HL-60 (cell line): Measurements from ENCODE around the gene PAPOLB.

Experiments
- DNase-seq, 2 experiments: peaks; one replicate each; pipeline ENCODE4 v3.0.0-alpha.2; 2010 to 2020; ENCODE audit warnings: low read depth in 1 of 2, low spot score in 1 of 2
- H3K27ac ChIP-seq: fragments of 250-450 bp; sonication (Bioruptor Pico); replicated peaks from 2 replicates; pipeline ENCODE4 v1.5.1; 2020; ENCODE audit warnings: mild to moderate bottlenecking, moderate library complexity
- H3K27me3 ChIP-seq: fragments of 250-450 bp; sonication (Bioruptor Pico); 2 replicates; pipeline ENCODE4 v1.5.1; 2021; ENCODE audit warnings: mild to moderate bottlenecking, moderate library complexity; ENCODE audit not compliant: insufficient read depth, poor library complexity, severe bottlenecking
- H3K4me3 ChIP-seq: replicated peaks from 2 replicates; pipeline ENCODE4 v1.5.1; 2011; ENCODE audit warnings: mild to moderate bottlenecking, control low read depth, low read length; ENCODE audit not compliant: insufficient read depth
- GABPA ChIP-seq: IDR thresholded peaks from 2 replicates; pipeline ENCODE4 v1.6.1; 2012; ENCODE audit warnings: low read depth
- POLR2AphosphoS5 ChIP-seq: IDR thresholded peaks from 2 replicates; pipeline ENCODE4 v1.6.1; 2012; ENCODE audit warnings: low read depth
- SPI1 ChIP-seq: IDR thresholded peaks from 2 replicates; pipeline ENCODE4 v1.6.1; 2012; ENCODE audit warnings: low read depth, mild to moderate bottlenecking, borderline replicate concordance
- TF ChIP-seq, protein P1 (sequence below): IDR thresholded peaks from one replicate; pipeline ENCODE4 v1.5.1; 2011; ENCODE audit warnings: low read length, control low read depth, inconsistent platforms; ENCODE audit not compliant: insufficient read depth
- TF ChIP-seq, protein P2 (sequence below): IDR thresholded peaks from 2 replicates; pipeline ENCODE4 v1.6.1; 2012; ENCODE audit warnings: low read depth; ENCODE audit not compliant: insufficient replicate concordance

Gene PAPOLB

DNA sequence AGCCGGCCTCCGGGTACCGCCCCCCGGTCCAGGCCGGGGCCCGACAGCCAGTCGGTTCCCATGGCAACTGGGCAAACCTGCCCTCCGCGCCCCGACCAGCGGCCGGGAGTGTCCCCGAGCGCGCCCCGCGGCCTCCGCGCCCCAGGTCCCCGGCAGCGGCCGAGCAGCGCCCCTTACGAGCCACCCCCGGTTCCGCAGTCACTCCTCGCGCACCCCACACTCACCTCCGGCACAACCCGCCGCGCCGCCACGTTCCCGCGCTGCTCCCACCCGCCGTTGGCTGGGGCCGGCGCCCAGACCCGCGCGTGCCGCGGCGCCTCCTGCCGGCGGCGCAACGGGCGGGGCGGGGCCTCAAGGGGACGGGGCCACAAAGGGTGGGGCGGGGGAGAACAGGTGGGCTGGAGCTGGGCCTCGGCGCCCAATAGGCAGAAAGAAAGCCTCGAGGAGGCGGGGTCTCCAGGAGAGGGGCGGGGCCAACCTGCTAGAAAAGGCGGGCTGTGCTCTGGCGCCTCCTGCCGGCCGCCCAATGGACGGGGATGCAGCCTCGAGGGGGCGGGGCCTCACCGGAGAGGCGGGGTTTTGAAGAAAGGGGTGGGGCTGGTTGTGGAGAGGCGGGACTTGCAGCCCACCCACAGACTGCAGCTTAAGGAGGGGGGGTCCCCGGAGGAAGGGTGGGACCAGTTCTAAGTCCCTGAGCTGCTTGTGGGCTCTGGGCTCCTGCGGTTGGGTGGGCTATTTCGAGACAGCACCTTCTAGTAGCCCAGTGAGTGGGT is 21.7 kb upstream of the PAPOLB start, which contains the start of gene RADIL:
Gene RADIL (minus strand): TSS at position 345 of the 773 bp plus-strand sequence. CDS start 5,577 bp downstream, outside the sequence.
- no peak for TF ChIP-seq GABPA
- Histone ChIP-seq H3K27me3 (peaks cover 12% of the 10 kb centered on the region), H3K4me3 (peak within 1 kb of the TSS; percentile 20; the same call in 1 of the 2 replicates), H3K27ac (no peak within 1 kb of the TSS)
- DNase-seq: peak; percentile 58 to 80

DNA sequence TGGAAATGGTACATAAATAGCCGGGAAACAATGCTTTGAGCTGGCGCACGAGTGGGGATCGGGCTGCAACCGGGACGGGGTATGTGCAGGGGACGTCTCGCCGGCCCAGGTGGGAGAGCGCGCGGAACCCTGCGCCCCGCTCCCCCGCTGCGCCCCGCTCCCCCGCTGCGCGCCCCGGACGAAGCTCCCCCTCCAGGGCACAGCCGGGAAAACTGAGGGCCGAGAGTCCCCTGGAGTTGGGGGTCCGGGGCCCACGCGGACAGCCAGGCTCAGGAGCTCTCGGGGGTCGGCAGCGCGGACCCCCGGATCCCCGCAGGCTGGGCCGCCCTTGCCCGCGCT is 21.2 kb upstream of the PAPOLB start:
- H3K27me3 ChIP-seq: peaks cover 12% of the 10 kb centered on the region
- no peak overlapping the region for H3K27ac ChIP-seq
- no peak for DNase-seq
- H3K4me3 ChIP-seq: peak overlapping the region; percentile 20; the same call in 1 of the 2 replicates
- TF ChIP-seq, protein P1, sequence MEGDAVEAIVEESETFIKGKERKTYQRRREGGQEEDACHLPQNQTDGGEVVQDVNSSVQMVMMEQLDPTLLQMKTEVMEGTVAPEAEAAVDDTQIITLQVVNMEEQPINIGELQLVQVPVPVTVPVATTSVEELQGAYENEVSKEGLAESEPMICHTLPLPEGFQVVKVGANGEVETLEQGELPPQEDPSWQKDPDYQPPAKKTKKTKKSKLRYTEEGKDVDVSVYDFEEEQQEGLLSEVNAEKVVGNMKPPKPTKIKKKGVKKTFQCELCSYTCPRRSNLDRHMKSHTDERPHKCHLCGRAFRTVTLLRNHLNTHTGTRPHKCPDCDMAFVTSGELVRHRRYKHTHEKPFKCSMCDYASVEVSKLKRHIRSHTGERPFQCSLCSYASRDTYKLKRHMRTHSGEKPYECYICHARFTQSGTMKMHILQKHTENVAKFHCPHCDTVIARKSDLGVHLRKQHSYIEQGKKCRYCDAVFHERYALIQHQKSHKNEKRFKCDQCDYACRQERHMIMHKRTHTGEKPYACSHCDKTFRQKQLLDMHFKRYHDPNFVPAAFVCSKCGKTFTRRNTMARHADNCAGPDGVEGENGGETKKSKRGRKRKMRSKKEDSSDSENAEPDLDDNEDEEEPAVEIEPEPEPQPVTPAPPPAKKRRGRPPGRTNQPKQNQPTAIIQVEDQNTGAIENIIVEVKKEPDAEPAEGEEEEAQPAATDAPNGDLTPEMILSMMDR: no peak
- TF ChIP-seq POLR2AphosphoS5 (no peak), SPI1 (no peak), GABPA (no peak)
- TF ChIP-seq, protein P2, sequence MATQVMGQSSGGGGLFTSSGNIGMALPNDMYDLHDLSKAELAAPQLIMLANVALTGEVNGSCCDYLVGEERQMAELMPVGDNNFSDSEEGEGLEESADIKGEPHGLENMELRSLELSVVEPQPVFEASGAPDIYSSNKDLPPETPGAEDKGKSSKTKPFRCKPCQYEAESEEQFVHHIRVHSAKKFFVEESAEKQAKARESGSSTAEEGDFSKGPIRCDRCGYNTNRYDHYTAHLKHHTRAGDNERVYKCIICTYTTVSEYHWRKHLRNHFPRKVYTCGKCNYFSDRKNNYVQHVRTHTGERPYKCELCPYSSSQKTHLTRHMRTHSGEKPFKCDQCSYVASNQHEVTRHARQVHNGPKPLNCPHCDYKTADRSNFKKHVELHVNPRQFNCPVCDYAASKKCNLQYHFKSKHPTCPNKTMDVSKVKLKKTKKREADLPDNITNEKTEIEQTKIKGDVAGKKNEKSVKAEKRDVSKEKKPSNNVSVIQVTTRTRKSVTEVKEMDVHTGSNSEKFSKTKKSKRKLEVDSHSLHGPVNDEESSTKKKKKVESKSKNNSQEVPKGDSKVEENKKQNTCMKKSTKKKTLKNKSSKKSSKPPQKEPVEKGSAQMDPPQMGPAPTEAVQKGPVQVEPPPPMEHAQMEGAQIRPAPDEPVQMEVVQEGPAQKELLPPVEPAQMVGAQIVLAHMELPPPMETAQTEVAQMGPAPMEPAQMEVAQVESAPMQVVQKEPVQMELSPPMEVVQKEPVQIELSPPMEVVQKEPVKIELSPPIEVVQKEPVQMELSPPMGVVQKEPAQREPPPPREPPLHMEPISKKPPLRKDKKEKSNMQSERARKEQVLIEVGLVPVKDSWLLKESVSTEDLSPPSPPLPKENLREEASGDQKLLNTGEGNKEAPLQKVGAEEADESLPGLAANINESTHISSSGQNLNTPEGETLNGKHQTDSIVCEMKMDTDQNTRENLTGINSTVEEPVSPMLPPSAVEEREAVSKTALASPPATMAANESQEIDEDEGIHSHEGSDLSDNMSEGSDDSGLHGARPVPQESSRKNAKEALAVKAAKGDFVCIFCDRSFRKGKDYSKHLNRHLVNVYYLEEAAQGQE: no peak

DNA sequence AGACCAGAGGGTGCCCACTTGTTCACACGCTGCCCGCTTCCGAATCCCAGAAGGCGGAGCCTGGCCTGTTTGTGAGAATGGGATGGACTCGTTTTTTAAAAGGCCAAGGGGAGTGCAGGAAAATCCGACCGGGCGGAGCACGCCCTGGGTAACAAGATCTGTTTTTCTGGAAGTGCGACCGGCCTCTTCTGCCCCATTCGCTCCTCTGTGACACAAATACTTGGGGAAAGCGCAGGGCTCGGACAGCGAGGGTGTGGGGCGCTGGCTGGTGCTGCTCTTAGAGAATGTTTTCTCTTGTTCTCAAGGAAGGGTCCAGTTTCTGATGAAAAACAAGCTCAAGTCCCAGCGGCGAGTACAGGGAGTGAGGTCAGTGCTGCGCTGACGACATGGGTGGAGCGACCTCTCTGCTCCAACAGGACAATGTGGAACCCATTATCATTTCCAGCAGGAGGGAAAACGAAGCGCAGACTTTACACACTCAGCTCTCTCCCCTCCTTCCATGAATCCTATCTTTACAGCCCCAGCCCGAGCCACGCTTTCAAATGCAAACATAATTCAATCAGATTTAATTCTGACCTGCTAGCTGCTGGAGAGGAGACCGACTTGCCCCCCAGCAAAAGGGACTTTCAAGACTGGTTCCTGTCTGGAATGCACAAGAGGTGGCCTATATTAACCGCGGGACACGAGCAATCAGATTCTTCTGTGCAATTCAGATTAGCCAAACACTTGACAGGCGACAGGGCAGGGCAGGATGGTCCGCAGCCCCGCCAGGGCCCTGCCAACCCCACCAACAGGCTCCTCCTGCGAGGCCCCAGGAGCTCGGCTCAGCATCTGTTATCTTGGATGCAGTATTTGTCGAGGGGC is 20.6 kb upstream of the PAPOLB start:
- H3K27me3 ChIP-seq: peaks cover 12% of the 10 kb centered on the region
- no peak overlapping the region for H3K4me3 ChIP-seq
- DNase-seq: no peak
- H3K27ac ChIP-seq: no peak overlapping the region
- TF ChIP-seq SPI1 (no peak), POLR2AphosphoS5 (no peak), GABPA (no peak)
- TF ChIP-seq, protein P1: no peak
- TF ChIP-seq, protein P2: no peak

DNA sequence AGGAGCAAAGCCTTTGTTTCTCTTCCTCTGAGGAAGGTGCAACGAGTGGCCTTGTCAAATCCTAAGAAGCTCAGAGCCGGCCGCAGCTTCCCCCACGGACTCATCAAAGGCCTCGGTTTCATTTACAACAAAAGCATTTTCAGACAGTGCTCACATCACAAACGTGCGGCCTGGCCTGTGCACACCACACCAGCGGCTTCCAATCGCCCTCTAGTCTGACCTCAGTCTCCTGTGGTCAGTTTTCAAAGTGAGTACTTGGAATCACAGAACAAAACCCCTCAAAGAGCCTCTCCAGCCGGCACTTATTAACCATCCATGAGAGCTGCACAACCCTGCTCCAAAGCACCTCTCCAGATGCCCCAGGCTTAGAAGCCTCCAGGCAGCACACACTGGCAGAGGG is 18.4 kb upstream of the PAPOLB start:
- TF ChIP-seq, protein P1: no peak
- TF ChIP-seq SPI1 (no peak), POLR2AphosphoS5 (no peak), GABPA (no peak)
- TF ChIP-seq, protein P2: no peak
- Histone ChIP-seq H3K4me3 (no peak overlapping the region), H3K27ac (no peak overlapping the region), H3K27me3 (peaks cover 10% of the 10 kb centered on the region)
- no peak for DNase-seq
